ENCODE measurements around the gene JMJD1C. TPM values are rescaled to one million over a fixed set of nuclear protein-coding genes. Genes with fewer than 3 reads are reported as not detected.
A peak's percentile ranks its signal among the peaks of the same experiment; 100 is the strongest.

The JMJD1C gene
- total RNA-seq, 1 donor from 2014 or later, result 133 TPM

DNA sequence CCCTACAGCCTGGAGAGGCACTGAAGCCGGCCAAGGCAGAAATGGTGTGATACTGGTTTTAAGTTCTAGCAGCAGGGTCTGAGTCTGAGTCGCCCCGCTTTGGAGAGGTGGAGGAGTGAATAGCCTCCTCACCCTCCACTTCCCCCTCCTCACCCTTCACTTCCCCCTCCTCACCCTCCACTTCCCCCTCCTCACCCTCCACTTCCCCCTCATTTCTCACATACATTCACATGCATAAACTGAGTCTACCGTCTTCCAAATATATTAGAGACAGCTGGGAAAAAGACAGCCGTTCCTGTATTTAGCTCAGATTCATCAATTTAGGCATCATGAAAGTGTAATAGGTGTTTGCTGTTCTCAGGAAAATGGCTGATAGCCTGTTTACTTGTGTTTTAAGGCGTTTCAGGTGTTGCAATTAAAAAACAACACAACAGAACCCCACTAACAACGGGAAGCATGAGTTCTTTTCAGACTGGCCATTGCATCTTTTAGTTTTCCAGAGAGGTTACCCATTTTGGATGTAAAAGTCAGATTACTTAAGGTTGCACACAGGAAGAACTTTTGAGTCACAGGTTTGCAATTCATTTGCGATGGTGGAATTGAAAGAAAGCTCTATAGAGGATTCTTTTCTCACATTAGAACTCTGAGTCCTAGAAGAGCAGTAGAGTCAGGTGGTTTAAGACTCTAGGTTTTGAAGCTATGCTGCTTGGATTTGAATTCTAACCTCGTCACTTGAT lies 331.8 kb downstream of the JMJD1C start:
- peak in 1 of 2 donors; percentile 33 for DNase-seq (ENCODE audit: low read depth in 2 of 2)

GRCh38 chr10:63133056-63133820 lies 332.5 kb downstream of the JMJD1C start, which contains the start of gene NRBF2:
NRBF2 (plus strand) TSS chr10:63133328; CDS start chr10:63133471, 143 bp downstream.
- peak; percentile 98 for DNase-seq (ENCODE audit: low read depth in 2 of 2)

- DNase-seq (ENCODE audit: low read depth in 2 of 2), result no peak
These were observed 333.1 kb downstream of the JMJD1C start for GRCh38 chr10:63132651-63133055.

DNA sequence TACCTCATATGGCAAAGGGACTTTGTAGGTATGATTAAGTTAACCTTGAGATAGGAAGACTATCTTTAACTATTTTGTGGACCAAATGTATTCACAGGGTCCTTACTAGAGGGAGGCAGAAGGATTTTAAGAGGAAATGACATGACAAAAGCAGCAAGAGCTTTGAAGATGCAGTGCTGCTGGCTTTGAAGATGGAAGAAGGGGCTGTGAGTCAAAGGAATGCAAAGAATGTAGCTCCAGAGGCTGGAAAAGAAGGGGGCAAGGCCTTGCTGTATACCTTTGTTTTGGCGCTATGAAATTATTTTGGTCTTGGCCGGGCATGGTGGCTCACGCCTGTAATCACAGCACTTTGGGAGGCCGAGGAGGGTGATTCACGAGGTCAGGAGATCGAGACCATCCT lies 335.9 kb downstream of the JMJD1C start:
- DNase-seq (ENCODE audit: low read depth in 2 of 2), result no peak

GRCh38 chr10:63128443-63128842 lies 337.3 kb downstream of the JMJD1C start:
- DNase-seq (ENCODE audit: low read depth in 2 of 2), result no peak

DNA sequence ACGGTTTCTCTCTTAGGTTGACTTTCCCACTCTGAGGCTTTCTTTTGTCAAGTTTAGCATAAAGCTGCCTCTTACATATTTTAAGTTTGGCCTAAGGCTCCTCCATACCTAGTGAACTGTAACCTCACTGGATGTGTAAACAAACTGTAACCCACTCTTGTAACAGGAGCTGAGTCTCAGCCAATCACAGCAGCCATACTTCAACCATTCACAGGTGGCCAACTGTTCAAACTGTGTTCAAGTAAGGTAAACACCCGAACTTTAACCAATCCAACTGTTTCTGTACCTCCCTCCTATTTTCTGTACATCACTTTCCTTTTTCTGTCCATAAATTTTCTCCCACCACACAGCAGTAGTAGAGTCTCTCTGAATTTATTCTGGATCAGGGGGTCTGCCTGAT lies 340.3 kb downstream of the JMJD1C start:
- no peak for DNase-seq (ENCODE audit: low read depth in 2 of 2)

GRCh38 chr10:63123727-63124362 lies 341.9 kb downstream of the JMJD1C start:
- no peak for DNase-seq (ENCODE audit: low read depth in 2 of 2)

GRCh38 chr10:63120554-63120953 lies 345.2 kb downstream of the JMJD1C start:
- DNase-seq (ENCODE audit: low read depth in 2 of 2), result peak in 1 of 2 donors; percentile 8

GRCh38 chr10:63119041-63119440 lies 346.7 kb downstream of the JMJD1C start:
- DNase-seq (ENCODE audit: low read depth in 2 of 2), result no peak

Other genes starting within 250 kb of the JMJD1C start
- gene REEP3, start 55.4 kb upstream of the JMJD1C start, total RNA-seq, result 38.1 and 66.1 TPM in 2 replicates

Measured in lung microvascular endothelial cell (primary cell).